Hepatic stellate cell (primary cell): ENCODE measurements around the gene GTF2A1L.
A peak's percentile ranks its signal among the peaks of the same experiment; 100 is the strongest.
"Not testable (repeated sequence)": the region's sequence is repeated elsewhere in the genome, so short reads cannot be mapped to it uniquely, and the experiment has no call there.

ENCODE experiments used
- DNase-seq: peaks from one replicate; pipeline ENCODE4 v3.0.0; 2011; ENCODE audit warnings: low spot score

The GTF2A1L gene

GRCh38 chr2:48607307-48608014 lies 10.2 kb upstream of the GTF2A1L start:
- DNase-seq = no peak

GRCh38 chr2:48613211-48613610 lies 4.4 kb upstream of the GTF2A1L start:
- DNase-seq = no peak

GRCh38 chr2:48614581-48614980 lies 3.1 kb upstream of the GTF2A1L start:
- not testable (repeated sequence) for DNase-seq

DNA sequence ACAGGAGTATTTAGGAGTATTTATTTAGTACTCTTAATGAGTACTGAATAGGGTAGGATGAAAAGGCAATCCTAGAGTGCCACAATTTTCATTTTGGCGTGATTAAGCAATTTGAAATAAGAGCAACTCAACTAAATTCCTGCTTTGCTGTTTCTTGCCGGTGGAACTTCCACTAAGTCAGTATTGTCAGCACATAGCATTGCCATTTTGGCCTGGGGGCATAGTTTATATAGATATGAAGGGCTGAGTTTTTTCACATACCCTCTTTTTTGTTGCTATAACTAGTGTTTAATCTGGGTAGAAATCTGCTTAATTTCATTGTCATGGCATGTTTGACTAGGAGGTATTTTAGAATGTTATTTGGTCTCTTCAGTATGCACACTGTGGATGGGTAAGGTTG lies 1.9 kb downstream of the GTF2A1L start:
- no peak for DNase-seq

- no peak for DNase-seq
Measured at GRCh38 chr2:48620604-48621003, 2.9 kb downstream of the GTF2A1L start.

- not testable (repeated sequence) for DNase-seq
Measured at GRCh38 chr2:48622691-48623090, 5.0 kb downstream of the GTF2A1L start.

DNA sequence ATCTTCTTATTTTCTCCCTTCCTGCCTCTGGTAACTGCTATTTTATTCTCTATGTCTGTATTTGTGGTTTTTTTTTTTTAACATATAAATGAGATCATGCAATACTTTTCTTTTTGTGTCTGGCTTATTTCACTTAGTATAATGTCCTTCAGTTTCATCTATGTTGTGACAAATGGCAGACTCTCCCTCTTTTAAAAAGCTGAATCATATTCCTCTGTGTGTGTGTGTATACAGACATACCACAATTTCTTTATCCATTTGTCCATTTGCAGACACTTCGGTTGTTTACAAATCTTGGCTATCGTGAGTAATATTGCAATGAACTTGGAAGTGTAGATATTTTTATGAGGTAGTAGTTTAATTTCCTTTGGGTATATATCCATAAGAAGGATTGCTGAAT lies 7.0 kb downstream of the GTF2A1L start:
- DNase-seq = no peak

DNA sequence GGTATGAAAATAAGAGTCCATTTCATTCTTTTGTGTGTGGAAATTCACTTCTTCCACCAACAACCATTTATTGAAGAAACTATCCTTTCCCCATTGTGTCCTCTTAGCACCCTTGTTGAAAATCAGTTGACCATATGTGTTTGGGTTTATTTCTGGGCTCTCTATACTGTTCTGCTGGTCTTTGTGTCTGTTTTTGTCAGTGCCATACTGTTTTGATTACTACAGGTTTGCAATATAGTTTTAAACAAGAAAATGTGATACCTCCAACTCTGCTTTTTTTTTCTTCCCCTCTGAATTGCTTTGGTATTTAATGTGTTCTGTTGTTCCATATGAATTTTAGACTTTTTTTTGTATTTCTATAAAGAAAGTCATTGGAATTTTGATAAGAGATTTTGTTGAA lies 8.4 kb downstream of the GTF2A1L start:
- no peak for DNase-seq

DNA sequence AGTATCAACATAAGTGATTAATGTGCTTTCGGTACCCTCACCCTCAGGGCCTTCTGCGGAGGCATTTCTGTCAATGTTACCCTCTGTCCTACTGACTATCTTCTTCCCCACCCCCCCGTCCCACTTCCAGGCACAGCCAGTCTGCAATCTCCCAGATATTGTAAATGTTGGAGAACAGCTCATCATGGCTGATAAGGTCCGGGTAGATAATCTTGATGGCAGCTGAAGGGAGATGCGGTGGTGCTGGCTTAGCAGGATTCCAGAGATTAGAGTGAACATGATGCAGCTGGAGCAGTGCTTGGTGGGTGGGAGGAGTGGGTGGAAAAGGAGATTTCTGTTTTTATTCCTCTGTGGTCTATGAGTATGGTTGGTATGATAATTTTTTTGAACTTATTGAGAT lies 15.5 kb downstream of the GTF2A1L start:
- DNase-seq = no peak

DNA sequence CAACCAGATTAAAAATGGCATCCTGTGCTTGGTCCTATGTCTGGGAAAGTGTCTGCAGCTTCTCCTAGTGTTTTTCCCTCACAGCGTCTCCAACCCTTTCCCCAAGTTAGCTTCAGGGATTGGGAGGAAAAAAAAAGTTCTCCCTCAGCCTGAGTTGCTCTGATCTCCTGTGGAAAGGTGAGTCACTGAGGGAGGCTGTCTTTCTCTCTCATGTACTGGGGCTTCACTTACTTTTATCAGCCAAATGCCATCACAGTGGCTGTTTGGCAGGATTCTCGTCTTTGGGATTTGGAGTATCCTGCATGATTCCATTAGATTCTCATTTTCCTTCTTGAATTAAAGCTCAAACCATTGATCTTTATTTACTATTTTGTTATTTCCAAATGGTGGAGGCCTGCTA lies 18.1 kb downstream of the GTF2A1L start:
- DNase-seq = no peak

- no peak for DNase-seq
Measured at GRCh38 chr2:48638261-48638660, 20.6 kb downstream of the GTF2A1L start.

DNA sequence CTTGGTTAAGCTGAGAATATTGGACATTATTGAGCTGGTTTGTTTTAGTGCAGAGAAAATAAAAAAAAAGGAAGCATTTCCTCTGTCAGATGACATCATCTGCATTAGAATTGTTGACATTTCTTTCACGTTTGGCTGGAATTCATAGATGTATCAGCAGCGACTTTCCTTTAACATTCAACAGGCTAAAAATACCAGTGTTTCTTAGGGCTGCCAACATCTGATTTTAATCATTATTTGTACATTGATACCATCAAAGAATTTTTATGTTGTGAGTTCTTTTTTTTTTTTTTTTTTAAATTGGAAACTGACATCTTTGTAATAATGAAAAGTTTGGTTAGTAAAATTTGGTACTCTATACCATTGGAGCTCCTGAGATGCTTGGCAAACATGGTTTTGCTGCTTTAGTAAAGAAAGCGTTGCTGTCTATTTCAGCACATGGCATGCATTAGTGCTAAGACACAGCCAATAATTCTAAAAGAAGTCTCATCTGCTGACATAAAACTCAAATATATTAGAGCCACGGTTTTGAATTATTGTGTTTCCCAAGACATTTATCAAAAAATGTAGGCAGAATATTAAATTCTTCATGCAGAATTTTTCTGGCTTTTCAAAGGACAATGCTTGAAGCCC lies 33.6 kb downstream of the GTF2A1L start:
- DNase-seq = peak; percentile 13

- DNase-seq = no peak
Measured at GRCh38 chr2:48668992-48669391, 51.3 kb downstream of the GTF2A1L start.

DNA sequence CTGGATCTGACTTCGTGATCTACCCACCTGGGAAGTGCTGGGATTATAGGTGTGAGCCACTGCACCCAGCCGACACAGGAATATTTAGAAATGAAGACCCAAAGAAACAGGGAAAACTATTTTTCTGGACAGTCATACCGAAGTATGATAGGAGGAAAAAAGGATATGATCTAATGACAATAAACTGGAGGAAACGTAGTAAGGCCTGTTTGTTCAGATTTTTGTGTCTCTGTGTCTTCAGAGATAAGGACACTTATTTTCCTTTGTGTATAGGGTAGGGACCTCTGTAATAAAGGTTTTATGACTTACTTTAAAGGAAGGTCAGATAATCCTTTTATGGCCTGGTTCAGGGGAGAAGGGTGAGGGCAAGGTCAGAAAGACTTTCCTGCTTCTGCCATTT lies 55.9 kb downstream of the GTF2A1L start:
- no peak for DNase-seq

- no peak for DNase-seq
Measured at GRCh38 chr2:48674933-48675332, 57.3 kb downstream of the GTF2A1L start.

DNA sequence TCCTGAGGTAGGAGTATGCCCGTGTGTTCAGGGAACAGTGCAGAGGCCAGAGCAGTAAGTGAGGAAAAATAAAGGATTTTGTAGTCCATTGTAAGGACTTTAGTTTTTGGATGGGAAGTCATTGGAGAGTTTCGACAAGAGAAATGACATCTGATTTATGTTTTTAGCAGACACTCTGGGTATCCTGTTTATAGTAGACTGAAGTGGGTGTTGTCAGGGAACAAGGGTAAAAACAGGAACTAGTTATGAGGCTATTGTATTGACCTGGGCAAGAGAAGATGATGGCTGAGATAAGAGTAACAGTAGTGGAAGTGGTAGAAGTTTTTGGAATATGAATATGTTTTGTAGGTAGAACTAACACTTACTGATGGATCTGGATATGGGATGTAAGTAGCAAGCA lies 59.8 kb downstream of the GTF2A1L start:
- DNase-seq = no peak

DNA sequence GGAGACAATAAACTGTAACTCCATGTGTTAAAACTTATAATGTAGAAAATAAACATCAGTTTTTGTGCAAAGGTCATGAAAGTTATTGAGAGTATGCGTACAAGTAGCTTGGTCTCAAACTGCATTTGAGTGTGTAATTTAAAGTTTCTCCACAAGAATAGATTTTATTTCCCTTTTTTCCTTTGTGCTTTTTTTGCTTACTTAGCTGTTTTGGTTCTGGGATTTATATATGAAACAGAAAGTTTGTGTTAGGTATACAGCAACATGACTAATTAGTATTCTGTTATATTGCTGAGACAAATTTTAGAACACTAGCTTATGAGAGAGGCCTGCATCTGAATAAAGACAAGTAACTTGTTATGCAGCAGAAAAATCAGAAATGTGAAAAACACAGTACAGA lies 67.5 kb downstream of the GTF2A1L start:
- no peak for DNase-seq

GRCh38 chr2:48691935-48692691 lies 74.5 kb downstream of the GTF2A1L start:
- DNase-seq = no peak

DNA sequence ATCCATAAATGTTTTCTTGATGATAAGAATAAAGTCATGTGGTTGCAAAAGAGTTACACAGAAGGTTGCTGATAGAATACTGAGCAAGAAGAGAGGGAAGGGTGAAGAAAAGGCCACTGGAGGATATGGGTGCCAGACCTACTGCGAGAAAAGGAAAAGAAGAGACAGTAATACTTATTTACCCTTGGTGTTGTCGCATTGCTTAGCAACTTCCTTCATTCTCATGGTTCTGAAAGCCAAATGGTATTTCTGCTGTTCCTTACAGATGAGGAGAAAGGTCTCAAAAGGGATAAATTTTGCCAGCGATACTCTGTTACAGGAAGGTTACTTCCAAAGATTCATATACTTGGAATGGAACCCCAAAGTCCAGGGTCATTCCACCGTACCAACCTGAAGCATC lies 75.4 kb downstream of the GTF2A1L start:
- no peak for DNase-seq

- no peak for DNase-seq
Measured at GRCh38 chr2:48693645-48694044, 76.0 kb downstream of the GTF2A1L start.

- DNase-seq = no peak
Measured at GRCh38 chr2:48694149-48694548, 76.5 kb downstream of the GTF2A1L start.

- DNase-seq = no peak
Measured at GRCh38 chr2:48695991-48696390, 78.3 kb downstream of the GTF2A1L start.

DNA sequence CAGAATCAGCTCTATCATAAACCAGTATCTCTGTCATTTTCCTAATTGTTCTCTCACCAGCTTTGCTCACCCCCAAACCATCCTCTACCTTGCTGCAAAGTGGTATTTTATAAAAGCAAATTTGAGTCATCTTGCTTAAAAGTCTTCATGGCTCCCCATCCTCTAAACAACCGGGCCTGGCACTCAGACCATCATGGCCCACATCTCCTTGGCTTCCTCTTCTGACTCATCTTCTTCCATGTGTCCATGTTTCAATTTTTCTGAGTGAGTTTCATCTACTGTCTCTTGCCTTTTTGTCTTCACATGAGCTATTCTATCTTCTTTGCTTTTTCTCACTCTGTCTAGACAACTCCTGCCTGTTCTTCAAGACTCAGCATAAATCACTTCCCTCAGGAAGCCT lies 79.2 kb downstream of the GTF2A1L start:
- DNase-seq = no peak
